ENCODE results near the gene FABP7.
A peak's percentile ranks its signal among the peaks of the same experiment; 100 is the strongest.
"Not testable (repeated sequence)": the region's sequence is repeated elsewhere in the genome, so short reads cannot be mapped to it uniquely, and the experiment has no call there.

The FABP7 gene

GRCh38 chr6:122736163-122736562 is 43.4 kb upstream of the FABP7 start:
- H3K4me3 ChIP-seq (ENCODE audit: low read length) = no peak overlapping the region
- DNase-seq (ENCODE audit: low read depth) = no peak
- no peak for TF ChIP-seq CTCF (conservative IDR thresholded peaks at IDR 0.05; ENCODE audit: low read depth, low read length)

- TF ChIP-seq CTCF (conservative IDR thresholded peaks at IDR 0.05; ENCODE audit: low read depth, low read length) = no peak
- no peak for DNase-seq (ENCODE audit: low read depth)
- H3K4me3 ChIP-seq (ENCODE audit: low read length) = no peak overlapping the region
Measured at GRCh38 chr6:122736616-122737015, 42.9 kb upstream of the FABP7 start.

GRCh38 chr6:122740091-122740490 is 39.4 kb upstream of the FABP7 start:
- H3K4me3 ChIP-seq (ENCODE audit: low read length) = no peak overlapping the region
- TF ChIP-seq CTCF (conservative IDR thresholded peaks at IDR 0.05; ENCODE audit: low read depth, low read length) = no peak
- no peak for DNase-seq (ENCODE audit: low read depth)

GRCh38 chr6:122740936-122741335 is 38.6 kb upstream of the FABP7 start:
- no peak overlapping the region for H3K4me3 ChIP-seq (ENCODE audit: low read length)
- no peak for DNase-seq (ENCODE audit: low read depth)
- no peak for TF ChIP-seq CTCF (conservative IDR thresholded peaks at IDR 0.05; ENCODE audit: low read depth, low read length)

GRCh38 chr6:122744247-122744646 is 35.3 kb upstream of the FABP7 start:
- not testable (repeated sequence) for H3K4me3 ChIP-seq (ENCODE audit: low read length); DNase-seq (ENCODE audit: low read depth)
- TF ChIP-seq CTCF (conservative IDR thresholded peaks at IDR 0.05; ENCODE audit: low read depth, low read length) = peak; percentile 43

- DNase-seq (ENCODE audit: low read depth); H3K4me3 ChIP-seq (ENCODE audit: low read length): not testable (repeated sequence)
Measured at GRCh38 chr6:122744856-122745255, 34.7 kb upstream of the FABP7 start.

- no peak for TF ChIP-seq CTCF (conservative IDR thresholded peaks at IDR 0.05; ENCODE audit: low read depth, low read length)
- no peak overlapping the region for H3K4me3 ChIP-seq (ENCODE audit: low read length)
- DNase-seq (ENCODE audit: low read depth) = no peak
Measured at GRCh38 chr6:122746688-122747087, 32.8 kb upstream of the FABP7 start.

- no peak overlapping the region for H3K4me3 ChIP-seq (ENCODE audit: low read length)
- DNase-seq (ENCODE audit: low read depth) = no peak
- TF ChIP-seq CTCF (conservative IDR thresholded peaks at IDR 0.05; ENCODE audit: low read depth, low read length) = no peak
Measured at GRCh38 chr6:122747573-122747972, 31.9 kb upstream of the FABP7 start.

GRCh38 chr6:122748945-122749344 is 30.6 kb upstream of the FABP7 start:
- DNase-seq (ENCODE audit: low read depth); H3K4me3 ChIP-seq (ENCODE audit: low read length): not testable (repeated sequence)
